A204.1 (cell line): Measurements from ENCODE around the gene JAG2.

ENCODE experiments used
- FAIRE-seq: peaks from 2 replicates; lab custom pipeline; 2012; peaks lifted over from hg19 to GRCh38; lab: Jason Lieb, UNC

JAG2 gene

GRCh38 chr14:105165134-105165704 lies 3.4 kb downstream of the JAG2 start:
- no peak for FAIRE-seq

DNA sequence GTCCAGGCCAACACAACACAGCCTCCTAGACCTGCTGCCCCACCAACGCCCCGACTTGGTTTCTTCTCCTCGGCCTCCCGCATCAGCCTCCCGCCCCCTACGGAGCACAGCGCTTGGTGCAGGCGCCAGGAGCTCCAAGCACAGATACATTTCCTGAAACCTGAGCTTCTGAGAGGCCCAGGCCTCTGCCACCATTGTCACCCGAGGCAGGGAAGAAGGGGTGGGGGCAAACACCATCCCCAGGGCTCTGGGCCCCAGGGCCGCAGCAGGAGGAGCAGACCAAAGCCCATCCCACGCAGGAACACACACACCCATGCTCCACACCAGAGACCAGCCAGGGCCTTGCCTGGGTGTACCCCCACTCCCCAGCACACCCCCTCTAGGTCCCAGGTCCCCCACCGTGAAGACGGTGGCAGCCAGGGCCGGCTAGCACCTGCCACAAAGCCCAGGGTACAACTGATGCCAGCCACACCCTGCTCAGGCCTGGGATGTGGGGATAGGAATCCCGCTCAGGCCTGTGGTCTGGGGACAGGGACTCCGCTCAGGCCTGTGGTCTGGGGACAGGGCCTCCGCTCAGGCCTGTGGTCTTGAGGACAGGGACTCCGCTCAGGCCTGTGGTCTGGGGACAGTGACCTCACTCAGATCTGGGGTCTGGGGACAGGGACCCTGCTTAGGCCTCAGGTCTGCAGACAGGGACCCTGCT lies 5.4 kb downstream of the JAG2 start:
- FAIRE-seq, result no peak

DNA sequence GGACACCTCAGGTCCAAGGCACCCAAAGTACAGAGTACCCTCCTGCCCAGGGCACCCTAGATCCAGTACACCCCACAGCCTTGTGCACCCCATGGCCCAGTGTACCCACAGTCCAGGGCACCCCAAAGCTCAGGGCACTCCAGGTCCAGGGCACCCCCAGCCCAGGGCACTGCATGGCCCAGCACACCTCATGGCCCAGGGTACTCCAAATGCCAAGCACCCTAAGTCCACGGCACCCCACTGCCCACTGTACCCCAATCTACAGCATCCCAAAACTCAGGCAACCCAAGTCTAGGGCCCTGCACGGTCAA lies 6.0 kb downstream of the JAG2 start:
- no peak for FAIRE-seq

DNA sequence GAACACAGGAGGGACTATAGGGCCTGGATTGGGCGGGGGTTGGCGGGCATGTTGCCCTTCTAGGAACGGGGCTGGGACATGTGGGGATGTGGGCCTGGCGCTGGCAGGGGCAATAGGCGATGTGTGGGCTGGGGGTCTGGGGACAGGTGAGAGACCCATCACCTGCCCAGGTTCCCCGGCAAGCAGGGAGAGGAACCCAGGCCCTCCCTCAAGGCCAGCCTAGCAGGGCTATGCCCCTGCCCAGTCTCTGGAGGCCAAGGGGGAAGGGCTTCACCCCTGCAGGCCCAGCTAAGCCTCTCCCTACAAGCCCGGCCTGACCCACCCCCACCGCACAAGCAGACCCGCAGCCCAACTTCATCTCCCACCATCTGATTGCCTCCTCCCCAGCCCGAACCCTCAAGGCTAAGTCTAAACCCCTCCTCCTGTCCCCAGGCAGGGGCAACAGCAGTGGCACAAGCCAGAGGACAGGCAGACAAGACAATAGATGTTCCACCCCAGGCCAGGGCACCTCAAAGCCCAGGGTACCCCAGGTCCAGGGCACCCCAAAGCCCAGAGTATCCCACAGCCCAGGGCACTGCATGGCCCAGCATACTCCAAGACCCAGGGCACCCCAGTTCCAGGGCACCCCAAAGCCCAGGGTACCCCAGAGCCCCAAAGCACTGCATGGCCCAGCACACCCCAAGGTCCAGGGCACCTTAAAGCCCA lies 6.5 kb downstream of the JAG2 start:
- FAIRE-seq, result no peak

DNA sequence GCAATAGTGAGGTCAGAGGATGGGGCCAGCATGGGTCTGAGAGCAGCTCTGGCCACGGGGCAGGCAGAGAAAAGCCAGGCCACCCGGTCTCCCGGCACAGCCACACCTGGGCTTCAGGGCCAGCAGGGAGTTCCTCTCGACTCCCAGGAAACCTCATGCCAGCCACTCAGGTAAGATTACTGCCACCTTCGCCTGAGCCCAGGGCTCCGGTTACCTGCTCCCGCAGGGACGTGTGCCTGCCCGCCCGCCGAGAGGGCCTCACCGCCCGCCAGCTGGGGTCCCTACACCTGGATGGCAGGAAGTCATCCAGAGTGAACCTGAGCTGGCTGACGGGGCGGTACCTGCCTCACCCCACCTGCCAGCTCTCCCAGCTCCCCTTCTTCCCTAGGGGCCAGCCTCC lies 7.3 kb downstream of the JAG2 start:
- no peak for FAIRE-seq

GRCh38 chr14:105160776-105161175 lies 7.8 kb downstream of the JAG2 start:
- FAIRE-seq, result no peak

GRCh38 chr14:105159344-105159743 lies 9.2 kb downstream of the JAG2 start:
- FAIRE-seq, result no peak

- FAIRE-seq, result no peak
Measured at GRCh38 chr14:105158794-105159193, 9.8 kb downstream of the JAG2 start.

DNA sequence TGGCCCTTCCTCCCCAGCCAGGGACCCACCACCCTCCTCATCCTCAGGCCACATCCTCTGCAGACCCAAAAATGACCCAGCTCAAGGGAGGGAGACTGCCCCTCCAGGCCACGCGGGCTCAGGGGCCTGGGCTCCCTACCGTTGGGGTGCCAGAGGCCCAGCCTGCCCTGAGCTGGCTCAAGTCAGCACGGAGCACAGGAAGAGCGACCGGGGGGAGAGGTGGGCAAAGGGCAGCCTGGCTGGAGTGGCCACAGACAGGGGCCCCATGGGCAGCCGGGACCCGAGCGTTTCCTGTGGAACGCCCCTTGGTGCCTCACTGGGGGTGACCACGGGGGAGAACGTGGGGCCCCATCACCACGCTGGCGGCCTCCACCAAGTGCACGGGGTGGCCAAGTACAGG lies 10.7 kb downstream of the JAG2 start:
- no peak for FAIRE-seq

DNA sequence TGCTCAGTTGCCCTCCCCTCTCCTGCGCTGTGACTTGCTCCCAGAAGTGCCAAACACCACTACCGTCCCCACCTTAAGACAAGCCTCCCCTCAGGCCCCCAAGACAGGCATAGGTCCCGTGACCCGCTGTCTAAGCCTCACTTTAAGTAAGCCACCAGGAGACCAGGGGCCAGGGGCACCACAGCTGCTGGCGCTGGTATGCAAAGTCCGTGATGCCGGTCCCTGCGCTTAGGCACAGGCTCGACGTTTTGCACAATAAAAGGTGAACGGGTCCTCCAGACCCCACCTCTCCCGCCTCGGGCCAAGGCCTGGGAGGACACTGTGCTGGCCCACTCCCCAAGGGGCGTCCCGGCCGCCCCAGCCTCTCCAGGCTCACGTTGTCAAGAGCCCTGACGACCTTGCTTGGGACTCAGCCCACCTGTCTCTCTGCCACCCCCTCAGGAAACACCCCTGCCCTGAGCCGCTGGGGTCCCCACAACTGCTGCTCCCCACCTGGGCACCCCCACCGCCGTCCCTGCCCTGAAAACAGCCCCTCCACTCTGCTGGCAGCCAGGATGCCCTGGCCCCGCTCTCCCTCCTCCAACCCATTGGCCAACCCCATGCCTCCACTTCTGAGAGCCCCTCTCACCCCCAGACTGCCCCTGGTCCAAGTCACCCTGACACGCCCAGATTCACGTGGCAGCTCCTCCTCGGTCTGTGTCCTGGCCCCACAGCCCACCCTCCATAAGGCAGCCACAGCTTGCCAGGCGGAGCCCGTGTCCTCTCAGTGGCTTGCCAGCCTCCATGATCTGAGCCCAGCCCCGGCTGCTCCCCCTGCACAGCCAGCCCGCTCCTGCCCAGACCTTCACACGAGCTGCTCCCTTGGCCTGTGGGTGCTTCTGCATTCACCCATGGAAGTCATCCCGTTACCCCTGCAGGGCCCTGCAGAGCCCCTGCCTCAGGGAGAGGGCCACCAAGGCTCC lies 11.9 kb downstream of the JAG2 start:
- no peak for FAIRE-seq

- no peak for FAIRE-seq
Measured at GRCh38 chr14:105155681-105156413, 12.7 kb downstream of the JAG2 start.

DNA sequence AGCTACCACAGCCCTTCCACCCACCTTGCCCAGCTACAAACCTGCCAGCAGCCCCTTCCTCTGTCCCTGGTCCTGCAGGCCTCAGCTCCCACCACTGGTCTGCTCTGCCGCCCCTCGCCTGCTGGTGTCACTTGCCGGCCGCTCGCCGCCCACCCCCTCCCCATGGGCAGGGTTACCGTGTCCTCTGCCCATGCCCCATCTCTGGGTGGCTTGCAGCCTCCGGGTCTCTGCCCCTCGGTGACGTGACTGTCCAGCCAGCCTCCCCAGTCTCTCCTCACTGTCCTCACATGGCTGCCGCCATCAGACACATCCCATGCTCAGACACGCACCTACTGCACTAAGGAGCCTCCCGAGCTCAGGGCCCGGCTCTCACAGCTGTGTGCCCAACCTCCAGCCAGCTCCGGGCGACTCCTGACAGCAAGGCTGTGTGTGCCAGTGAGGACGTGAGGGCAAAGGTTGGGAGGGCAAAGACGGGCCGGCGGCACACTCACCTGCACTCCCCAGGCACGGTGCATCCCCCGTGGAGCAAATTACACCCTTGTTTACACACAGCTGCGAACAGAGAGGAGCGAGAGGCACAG lies 13.4 kb downstream of the JAG2 start:
- FAIRE-seq, result no peak

- no peak for FAIRE-seq
Measured at GRCh38 chr14:105154476-105154871, 14.1 kb downstream of the JAG2 start.

- FAIRE-seq, result no peak
Measured at GRCh38 chr14:105153739-105154475, 14.7 kb downstream of the JAG2 start.

DNA sequence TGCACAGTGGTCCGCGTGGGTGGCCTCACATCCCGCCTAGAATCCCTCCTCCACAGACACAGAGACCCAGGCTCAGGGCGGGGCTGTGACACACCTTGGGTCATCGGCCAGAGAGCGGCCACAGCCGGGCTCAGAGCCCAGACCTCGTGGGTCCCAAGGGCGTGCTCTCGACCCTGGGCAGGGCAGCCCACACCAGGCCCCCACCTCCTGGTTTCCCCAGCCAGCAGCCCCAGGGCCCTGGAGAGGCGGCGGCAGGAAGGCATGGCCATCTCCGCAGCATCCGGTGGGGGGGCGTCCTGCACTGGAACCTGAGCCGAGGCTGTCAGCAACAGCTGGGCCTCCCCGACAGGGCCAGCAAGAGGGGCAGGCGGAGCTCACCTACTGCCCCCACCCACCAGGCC lies 15.2 kb downstream of the JAG2 start:
- FAIRE-seq, result no peak

DNA sequence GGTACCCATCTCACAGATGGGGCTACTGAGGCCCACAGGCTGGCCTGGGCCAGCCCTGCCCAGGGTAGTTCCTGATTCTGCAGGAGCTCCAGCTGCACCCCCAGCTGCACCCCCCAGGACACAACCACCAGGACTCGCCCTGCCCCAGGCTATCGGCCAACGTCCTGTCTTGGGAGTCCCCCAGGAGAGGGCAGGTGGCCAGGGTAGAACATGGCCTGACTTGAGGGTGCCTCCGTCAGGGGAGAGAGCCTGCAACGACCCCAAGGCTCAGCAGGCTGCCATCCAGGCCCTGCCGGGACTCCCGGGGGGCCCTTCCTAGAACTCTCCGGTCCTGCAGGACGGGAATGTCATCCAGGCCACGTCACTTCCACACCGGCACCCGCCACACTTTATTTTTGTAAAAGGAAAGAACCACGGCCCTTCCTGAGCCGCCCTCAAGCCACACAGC lies 15.8 kb downstream of the JAG2 start:
- no peak for FAIRE-seq

GRCh38 chr14:105151838-105152793 lies 16.5 kb downstream of the JAG2 start:
- no peak for FAIRE-seq

DNA sequence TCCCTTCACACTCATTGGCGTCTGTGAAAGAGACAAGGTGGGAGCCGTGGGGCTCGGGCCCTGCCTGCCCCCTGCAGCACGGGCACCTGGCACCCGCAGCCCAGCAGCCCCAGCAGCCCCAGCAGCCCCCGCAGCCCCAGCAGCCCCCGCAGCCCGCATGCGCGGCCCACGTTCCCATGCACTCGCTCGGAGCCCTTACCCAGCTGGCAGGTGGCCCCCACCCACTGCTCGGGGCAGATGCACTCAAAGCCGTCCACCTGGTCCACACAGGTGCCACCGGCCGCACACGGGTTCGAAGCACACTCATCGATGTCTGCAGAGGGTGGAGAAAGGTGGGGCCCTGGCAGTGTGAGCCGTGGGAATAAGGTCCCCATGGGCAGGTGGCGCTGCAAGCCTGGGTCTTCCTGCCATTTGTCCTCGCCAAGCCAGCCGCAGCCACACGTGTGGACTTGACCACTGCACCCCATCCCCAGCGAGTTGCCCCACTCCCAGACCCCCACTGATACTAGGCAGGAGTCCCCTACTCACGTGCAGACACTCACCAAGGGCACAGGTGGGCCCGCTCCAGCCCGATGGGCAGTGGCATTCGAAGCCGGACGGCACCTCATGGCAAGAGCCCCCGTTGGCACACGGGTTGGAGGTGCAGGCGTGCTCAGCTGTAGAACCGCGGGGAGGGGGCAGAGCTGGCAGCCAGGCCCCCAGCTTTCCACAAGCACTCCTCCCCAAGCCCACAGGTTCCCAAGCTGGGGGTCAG lies 17.3 kb downstream of the JAG2 start:
- FAIRE-seq, result no peak
